Heart left ventricle (tissue), 16 donors: ENCODE results near the gene SH2D4B. TPM values are rescaled to one million over a fixed set of nuclear protein-coding genes. Genes with fewer than 3 reads are reported as not detected.

Source experiments
- ATAC-seq, 4 donors: fragments of 200-7000 bp; cut with Tn5 transposase; one replicate each; pipeline ENCODE4 v1.9.1; 2020 to 2022; ENCODE audit warnings: moderate library complexity in 4 of 4, mild to moderate bottlenecking in 3 of 4, moderate number of reproducible peaks in 1 of 4
- DNase-seq, 5 donors: peaks; one replicate each; pipeline ENCODE4 v3.0.0-alpha.2; 2020
- H3K27ac ChIP-seq, 12 donors: fragments of 200-600 bp; sonication (generic) in 4 of 12; one replicate each; pipeline versions ENCODE4 v1.5.0 to v1.8.0; 2016 to 2022; ENCODE audit warnings: mild to moderate bottlenecking in 2 of 12
- H3K27me3 ChIP-seq, 9 donors: fragments of 200-600 bp; sonication (generic) in 2 of 9; one replicate each; pipeline versions ENCODE4 v1.5.1 to v1.8.0; 2016 to 2022; ENCODE audit warnings: mild to moderate bottlenecking in 3 of 9
- H3K36me3 ChIP-seq, 9 donors: fragments of 200-600 bp; sonication (generic) in 2 of 9; one replicate each; pipeline versions ENCODE4 v1.5.0 to v1.8.0; 2018 to 2022; ENCODE audit warnings: mild to moderate bottlenecking in 2 of 9
- H3K4me1 ChIP-seq, 12 donors: fragments of 200-600 bp; sonication (generic) in 4 of 12; one replicate each; pipeline versions ENCODE4 v1.5.0 to v1.8.0; 2016 to 2022; ENCODE audit warnings: mild to moderate bottlenecking in 3 of 12
- H3K4me3 ChIP-seq, 12 donors: fragments of 200-600 bp; sonication (generic) in 4 of 12; one replicate each; pipeline versions ENCODE4 v1.5.0 to v1.8.0; 2017 to 2022; ENCODE audit warnings: mild to moderate bottlenecking in 9 of 12, moderate library complexity in 4 of 12
- H3K9me3 ChIP-seq, 12 donors: fragments of 200-600 bp; sonication (generic) in 4 of 12; one replicate each; pipeline versions ENCODE4 v1.5.0 to v1.8.0; 2016 to 2022; ENCODE audit warnings: mild to moderate bottlenecking in 1 of 12
- CTCF ChIP-seq, 12 donors: fragments of 200-600 bp; sonication (generic) in 4 of 12; IDR thresholded peaks; one replicate each; pipeline versions ENCODE4 v1.5.0 to v1.8.0; 2018 to 2022; ENCODE audit warnings: antibody characterized with exemption in 12 of 12, mild to moderate bottlenecking in 5 of 12
- POLR2A ChIP-seq, 2 donors: fragments of 450-650 bp; IDR thresholded peaks; one replicate each; pipeline ENCODE4 v1.6.1; 2017; ENCODE audit warnings: antibody characterized with exemption in 2 of 2, mild to moderate bottlenecking in 2 of 2, moderate library complexity in 2 of 2
- WGBS, 4 donors: extraction: QIAGEN DNeasy Blood & Tissue Kit in 2 of 4; methylation state at CpG; one replicate each; pipeline versions ENCODE4 v1.1.5 to v1.1.7; 2013 to 2018; 5-methylcytosine and 5-hydroxymethylcytosine counted together
- intact Hi-C, 10 donors: fragments of 100-400 bp; cut with DNase I; formaldehyde crosslinking; loops; one replicate each; pipeline versions ENCODE4 v1.11.1 to v1.14.2; 2022
- polyA plus RNA-seq, 2 donors: library from polyadenylated mRNA; stranded (reverse); fragments of 200-250 nt; gene quantifications; one replicate each; pipeline ENCODE4 v1.2.3, GENCODE V29; 2013
- total RNA-seq, 9 donors: library from RNA; depleted of rRNA in 2 of 9; stranded (reverse); fragments of >200 nt in 2 of 9; fragmentation: NEBNext Ultra II Directional in 3 of 9; extraction: Animal tissue kit (Norgen Biotek cat#: 25700) in 3 of 9; gene quantifications; one replicate each; pipeline versions ENCODE4 v1.1.0 to v1.2.4, GENCODE V29; 2016 to 2023
- donor health status: ischemic (EF 13 %, LVEDD 7.1; RV severe dilation, severe dysfunction).
- donor health status: healthy with polysubstance abuse.
- donor health status: DM: no; HTN: yes; CAD: no.
- donor health status: DM: no; HTN: no; CAD: no.
- donor health status: ischemic (EF 25% LVEDD 6.9; RV normal size, moderate dysfunction).
- donor health status: ischemic (EF 25% LVEDD 5.7; RV mildly dilated, moderate dysfunction).
- donor health status: healthy.
- donor health status: DM: yes; HTN: yes; CAD: no.
- donor health status: ischemic (EF 35%, LVEDD 5.7; RV mildly dilated, moderate dysfunction).
- donor health status: nonischemic (EF 11% LVEDD 7.7; RV severe dilation, severe dysfunction).
- donor health status: DM: yes; HTN: yes; CAD: no.
- donor health status: PGD.
- donor health status: ischemic (EF 29% LVEDD 5.4; RV normal size, mild dysfunction).
- donor health status: nonischemic (EF 23%, LVEDD 6.1; RV moderate dilation, normal function).

Gene SH2D4B
- total and polyA plus RNA-seq, 11 donors: 0.19 TPM; not detected in 10

GRCh38 chr10:80684259-80684658 is 146.6 kb downstream of the SH2D4B start:
- no peaks in the 10 kb centered on the region for H3K36me3 ChIP-seq
- ATAC-seq (no peak), DNase-seq (no peak)
- intact Hi-C loops: no loop called here
- H3K9me3 ChIP-seq: no peaks in the 10 kb centered on the region
- H3K27ac ChIP-seq: no peak overlapping the region
- H3K27me3 ChIP-seq: no peaks in the 10 kb centered on the region
- no peak overlapping the region for H3K4me3 ChIP-seq
- 44 to 53% (median 46%) methylated on average over 1 of the region's 1 CpG for WGBS, 4 donors
- no peaks in the 10 kb centered on the region for H3K4me1 ChIP-seq
- no peak for TF ChIP-seq CTCF (IDR thresholded peaks at IDR 0.05)
- TF ChIP-seq POLR2A (IDR thresholded peaks at IDR 0.05): no peak

GRCh38 chr10:80685355-80685754 is 147.7 kb downstream of the SH2D4B start:
- H3K4me3 ChIP-seq: no peak overlapping the region
- H3K36me3 ChIP-seq: no peaks in the 10 kb centered on the region
- H3K27ac ChIP-seq: no peak overlapping the region
- ATAC-seq: no peak
- peaks cover 0 to 3% (median 0%) of the 10 kb centered on the region in 9 donors for H3K27me3 ChIP-seq
- no peaks in the 10 kb centered on the region for H3K4me1 ChIP-seq
- no peaks in the 10 kb centered on the region for H3K9me3 ChIP-seq
- no peak for DNase-seq
- WGBS, 4 donors: 83 to 87% (median 85%) methylated on average over 4 of the region's 4 CpGs
- intact Hi-C loops: no loop called here
- no peak for TF ChIP-seq POLR2A (IDR thresholded peaks at IDR 0.05)
- TF ChIP-seq CTCF (IDR thresholded peaks at IDR 0.05): no peak

GRCh38 chr10:80686734-80687475 is 149.2 kb downstream of the SH2D4B start:
- ATAC-seq (no peak), DNase-seq (no peak)
- Histone ChIP-seq H3K27me3 (peaks cover 0 to 5% (median 4%) of the 10 kb centered on the region in 9 donors), H3K27ac (no peak overlapping the region), H3K36me3 (no peaks in the 10 kb centered on the region), H3K4me3 (no peak overlapping the region), H3K4me1 (no peaks in the 10 kb centered on the region), H3K9me3 (no peaks in the 10 kb centered on the region)
- TF ChIP-seq CTCF (IDR thresholded peaks at IDR 0.05) (no peak), POLR2A (IDR thresholded peaks at IDR 0.05) (no peak)
- WGBS, 4 donors: 74 to 85% (median 80%) methylated on average over 6 of the region's 6 CpGs
- intact Hi-C loops: no loop called here

- Histone ChIP-seq H3K27ac (no peak overlapping the region), H3K36me3 (no peaks in the 10 kb centered on the region), H3K4me3 (no peak overlapping the region), H3K27me3 (peaks cover 0 to 10% (median 4%) of the 10 kb centered on the region in 9 donors), H3K9me3 (no peaks in the 10 kb centered on the region), H3K4me1 (no peaks in the 10 kb centered on the region)
- TF ChIP-seq POLR2A (IDR thresholded peaks at IDR 0.05) (no peak), CTCF (IDR thresholded peaks at IDR 0.05) (no peak)
- ATAC-seq (no peak), DNase-seq (no peak)
- intact Hi-C loops: no loop called here
- WGBS, 4 donors: 87 to 100% (median 96%) methylated on average over 1 of the region's 1 CpG
Measured at GRCh38 chr10:80687476-80687789, 149.7 kb downstream of the SH2D4B start.
